WTC11 (cell line): Measurements from ENCODE around the gene QARS1. TPM values are rescaled to one million over a fixed set of nuclear protein-coding genes. Genes with fewer than 3 reads are reported as not detected.

ENCODE experiments used
- ATAC-seq: fragments of 200-7000 bp; cut with Tn5 transposase; 2 replicates; pipeline ENCODE4 v1.10.0; 2021; ENCODE audit warnings: mild to moderate bottlenecking, moderate library complexity
- CTCF ChIA-PET: fragments of 300-600 bp; sonication (Branson Sonifier 250); formaldehyde crosslinking; loops from one replicate; lab custom pipeline; 2021; ENCODE audit warnings: antibody characterized with exemption; lab: Charles Lee
- POLR2A ChIA-PET: fragments of 350-600 bp; sonication (Branson Sonifier 250); formaldehyde crosslinking; loops from one replicate; lab custom pipeline; 2021; ENCODE audit warnings: antibody characterized with exemption; lab: Charles Lee
- DNase-seq: peaks from one replicate; pipeline ENCODE4 v3.0.0; 2021; ENCODE audit warnings: low spot score
- H3K27ac Mint-ChIP-seq: 2 replicates; pipeline ENCODE4 v1.8.0; 2021; ENCODE audit warnings: mixed read lengths
- H3K27me3 Mint-ChIP-seq: 2 replicates; pipeline ENCODE4 v1.8.0; 2021; ENCODE audit warnings: low read depth, mild to moderate bottlenecking, moderate library complexity, mixed read lengths
- H3K36me3 Mint-ChIP-seq: 2 replicates; pipeline ENCODE4 v1.8.0; 2021; ENCODE audit warnings: mixed read lengths
- H3K4me1 Mint-ChIP-seq: 2 replicates; pipeline ENCODE4 v1.8.0; 2022; ENCODE audit warnings: mixed read lengths
- H3K4me3 Mint-ChIP-seq: 2 replicates; pipeline ENCODE4 v1.8.0; 2021; ENCODE audit warnings: mild to moderate bottlenecking, moderate library complexity, mixed read lengths
- H3K9me3 Mint-ChIP-seq: 2 replicates; pipeline ENCODE4 v1.8.0; 2021; ENCODE audit warnings: mixed read lengths
- CTCF ChIP-seq: fragments of 200-600 bp; IDR thresholded peaks from 2 replicates; pipeline ENCODE4 v1.8.0; 2022; ENCODE audit warnings: antibody characterized with exemption
- HMGA2 ChIP-seq: fragments of 250-450 bp; sonication (Bioruptor Pico); IDR thresholded peaks from 2 replicates; pipeline ENCODE4 v1.4.0; 2021; ENCODE audit warnings: mild to moderate bottlenecking, moderate library complexity
- MXD4 ChIP-seq: fragments of 250-450 bp; sonication (Bioruptor Pico); IDR thresholded peaks from 2 replicates; pipeline ENCODE4 v1.8.0; 2021; ENCODE audit warnings: mild to moderate bottlenecking, moderate library complexity, borderline replicate concordance
- MYBL2 ChIP-seq: sonication (generic); formaldehyde crosslinking; IDR thresholded peaks from 2 replicates; pipeline ENCODE4 v1.8.1; 2023; ENCODE audit warnings: mild to moderate bottlenecking, moderate library complexity, missing genetic modification reagents
- NFATC4 ChIP-seq: fragments of 250-450 bp; sonication (Bioruptor Pico); IDR thresholded peaks from 2 replicates; pipeline ENCODE4 v1.9.0; 2021; ENCODE audit warnings: mild to moderate bottlenecking
- NFE2L1 ChIP-seq: sonication (generic); formaldehyde crosslinking; IDR thresholded peaks from 2 replicates; pipeline ENCODE4 v1.8.1; 2023; ENCODE audit warnings: missing genetic modification reagents
- ZNF219 ChIP-seq: sonication (generic); formaldehyde crosslinking; IDR thresholded peaks from 2 replicates; pipeline ENCODE4 v1.8.0; 2023; ENCODE audit warnings: missing genetic modification reagents, mild to moderate bottlenecking, borderline replicate concordance
- ZNF396 ChIP-seq: fragments of 250-450 bp; sonication (Bioruptor Pico); IDR thresholded peaks from 2 replicates; pipeline ENCODE4 v1.8.0; 2021; ENCODE audit warnings: mild to moderate bottlenecking, moderate library complexity, borderline replicate concordance
- ZNF512 ChIP-seq: sonication (generic); formaldehyde crosslinking; IDR thresholded peaks from 2 replicates; pipeline ENCODE4 v1.8.1; 2022; ENCODE audit warnings: missing genetic modification reagents, borderline replicate concordance
- total RNA-seq: library from RNA; stranded (reverse); gene quantifications from 3 replicates; pipeline ENCODE4 v1.2.3, GENCODE V29; 2021
- TF ChIP-seq, protein P1 (sequence below): sonication (generic); formaldehyde crosslinking; IDR thresholded peaks from 2 replicates; pipeline ENCODE4 v1.8.0; 2023; ENCODE audit warnings: mild to moderate bottlenecking, missing genetic modification reagents
- TF ChIP-seq, protein P2 (sequence below): sonication (generic); formaldehyde crosslinking; IDR thresholded peaks from 2 replicates; pipeline ENCODE4 v1.8.0; 2022; ENCODE audit warnings: mild to moderate bottlenecking, missing genetic modification reagents
- TF ChIP-seq, protein P3 (sequence below): sonication (generic); formaldehyde crosslinking; IDR thresholded peaks from 2 replicates; pipeline ENCODE4 v1.8.1; 2023; ENCODE audit warnings: mild to moderate bottlenecking, missing genetic modification reagents, borderline replicate concordance
- TF ChIP-seq, protein P4 (sequence below): sonication (generic); formaldehyde crosslinking; IDR thresholded peaks from 2 replicates; pipeline ENCODE4 v1.8.1; 2022; ENCODE audit warnings: mild to moderate bottlenecking, moderate library complexity, missing genetic modification reagents
- TF ChIP-seq, protein P5 (sequence below): sonication (generic); formaldehyde crosslinking; IDR thresholded peaks from 2 replicates; pipeline ENCODE4 v1.8.1; 2023; ENCODE audit warnings: mild to moderate bottlenecking, moderate library complexity, missing genetic modification reagents
- TF ChIP-seq, protein P6 (sequence below): fragments of 250-450 bp; sonication (Bioruptor Pico); conservative IDR thresholded peaks from 2 replicates; pipeline ENCODE4 v1.9.0; 2021; ENCODE audit warnings: mild to moderate bottlenecking

The QARS1 gene
- total RNA-seq, 1 experiment from 2014 or later, result 471 TPM

GRCh38 chr3:49153349-49153912, 48.9 kb upstream of the QARS1 start:
- POLR2A ChIA-PET, result no interaction called here
- CTCF ChIA-PET, result interaction anchor here (0.5 to 0.9 kb wide), 2 partner anchors 18 to 519 kb away, joined by 3 to 5 read pairs; partner anchors contain the start of gene KLHDC8B
- Mint-ChIP-seq H3K36me3 (no peaks in the 10 kb centered on the region), H3K4me3 (no peak overlapping the region), H3K9me3 (no peaks in the 10 kb centered on the region), H3K4me1 (peaks cover 4% of the 10 kb centered on the region; the same call in 1 of the 2 replicates), H3K27me3 (peaks cover 53% of the 10 kb centered on the region), H3K27ac (no peak overlapping the region)
- DNase-seq (no peak), ATAC-seq (no peak)
- no peak for TF ChIP-seq ZNF219 (CRISPR knock-in tag)
- TF ChIP-seq, protein P1, sequence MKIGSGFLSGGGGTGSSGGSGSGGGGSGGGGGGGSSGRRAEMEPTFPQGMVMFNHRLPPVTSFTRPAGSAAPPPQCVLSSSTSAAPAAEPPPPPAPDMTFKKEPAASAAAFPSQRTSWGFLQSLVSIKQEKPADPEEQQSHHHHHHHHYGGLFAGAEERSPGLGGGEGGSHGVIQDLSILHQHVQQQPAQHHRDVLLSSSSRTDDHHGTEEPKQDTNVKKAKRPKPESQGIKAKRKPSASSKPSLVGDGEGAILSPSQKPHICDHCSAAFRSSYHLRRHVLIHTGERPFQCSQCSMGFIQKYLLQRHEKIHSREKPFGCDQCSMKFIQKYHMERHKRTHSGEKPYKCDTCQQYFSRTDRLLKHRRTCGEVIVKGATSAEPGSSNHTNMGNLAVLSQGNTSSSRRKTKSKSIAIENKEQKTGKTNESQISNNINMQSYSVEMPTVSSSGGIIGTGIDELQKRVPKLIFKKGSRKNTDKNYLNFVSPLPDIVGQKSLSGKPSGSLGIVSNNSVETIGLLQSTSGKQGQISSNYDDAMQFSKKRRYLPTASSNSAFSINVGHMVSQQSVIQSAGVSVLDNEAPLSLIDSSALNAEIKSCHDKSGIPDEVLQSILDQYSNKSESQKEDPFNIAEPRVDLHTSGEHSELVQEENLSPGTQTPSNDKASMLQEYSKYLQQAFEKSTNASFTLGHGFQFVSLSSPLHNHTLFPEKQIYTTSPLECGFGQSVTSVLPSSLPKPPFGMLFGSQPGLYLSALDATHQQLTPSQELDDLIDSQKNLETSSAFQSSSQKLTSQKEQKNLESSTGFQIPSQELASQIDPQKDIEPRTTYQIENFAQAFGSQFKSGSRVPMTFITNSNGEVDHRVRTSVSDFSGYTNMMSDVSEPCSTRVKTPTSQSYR, result no peak

DNA sequence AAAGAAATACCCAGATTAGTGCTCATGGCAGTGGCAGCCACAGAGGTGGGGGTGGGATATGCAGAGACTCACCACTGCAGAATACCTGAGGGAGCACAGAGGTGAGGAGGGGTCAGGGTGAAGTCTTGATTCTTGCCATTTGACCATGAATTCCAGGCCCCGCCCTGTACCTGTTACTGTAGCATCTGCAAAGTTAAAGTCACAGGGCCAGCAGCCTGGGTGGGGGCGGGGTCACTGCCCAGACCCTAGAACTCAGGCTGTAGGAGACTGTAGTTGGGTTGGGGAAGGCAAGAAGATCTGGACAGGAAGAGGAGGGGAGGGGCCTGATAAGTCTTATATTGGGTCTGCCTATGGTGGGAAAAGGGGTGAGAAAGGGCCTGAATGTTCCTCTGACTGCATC, 47.1 kb upstream of the QARS1 start:
- ChIA-PET POLR2A (no interaction called here), CTCF (no interaction called here)
- H3K4me3 Mint-ChIP-seq, result no peak overlapping the region
- H3K4me1 Mint-ChIP-seq, result peaks cover 4% of the 10 kb centered on the region; the same call in 1 of the 2 replicates
- H3K27me3 Mint-ChIP-seq, result peaks cover 57% of the 10 kb centered on the region
- no peaks in the 10 kb centered on the region for H3K9me3 Mint-ChIP-seq
- H3K36me3 Mint-ChIP-seq, result no peaks in the 10 kb centered on the region
- H3K27ac Mint-ChIP-seq, result peak overlapping the region; percentile 37; the same call in 1 of the 2 replicates
- peak; percentile 63 for ATAC-seq
- DNase-seq, result no peak
- TF ChIP-seq ZNF219 (CRISPR knock-in tag) (no peak), ZNF512 (CRISPR knock-in tag) (no peak), MXD4 (CRISPR knock-in tag) (no peak), NFATC4 (no peak), CTCF (no peak), MYBL2 (CRISPR knock-in tag) (no peak), HMGA2 (CRISPR knock-in tag) (no peak), ZNF396 (CRISPR knock-in tag) (no peak), NFE2L1 (CRISPR knock-in tag) (no peak)
- TF ChIP-seq, protein P2, sequence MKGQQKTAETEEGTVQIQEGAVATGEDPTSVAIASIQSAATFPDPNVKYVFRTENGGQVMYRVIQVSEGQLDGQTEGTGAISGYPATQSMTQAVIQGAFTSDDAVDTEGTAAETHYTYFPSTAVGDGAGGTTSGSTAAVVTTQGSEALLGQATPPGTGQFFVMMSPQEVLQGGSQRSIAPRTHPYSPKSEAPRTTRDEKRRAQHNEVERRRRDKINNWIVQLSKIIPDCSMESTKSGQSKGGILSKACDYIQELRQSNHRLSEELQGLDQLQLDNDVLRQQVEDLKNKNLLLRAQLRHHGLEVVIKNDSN (CRISPR knock-in tag), result no peak
- TF ChIP-seq, protein P3, sequence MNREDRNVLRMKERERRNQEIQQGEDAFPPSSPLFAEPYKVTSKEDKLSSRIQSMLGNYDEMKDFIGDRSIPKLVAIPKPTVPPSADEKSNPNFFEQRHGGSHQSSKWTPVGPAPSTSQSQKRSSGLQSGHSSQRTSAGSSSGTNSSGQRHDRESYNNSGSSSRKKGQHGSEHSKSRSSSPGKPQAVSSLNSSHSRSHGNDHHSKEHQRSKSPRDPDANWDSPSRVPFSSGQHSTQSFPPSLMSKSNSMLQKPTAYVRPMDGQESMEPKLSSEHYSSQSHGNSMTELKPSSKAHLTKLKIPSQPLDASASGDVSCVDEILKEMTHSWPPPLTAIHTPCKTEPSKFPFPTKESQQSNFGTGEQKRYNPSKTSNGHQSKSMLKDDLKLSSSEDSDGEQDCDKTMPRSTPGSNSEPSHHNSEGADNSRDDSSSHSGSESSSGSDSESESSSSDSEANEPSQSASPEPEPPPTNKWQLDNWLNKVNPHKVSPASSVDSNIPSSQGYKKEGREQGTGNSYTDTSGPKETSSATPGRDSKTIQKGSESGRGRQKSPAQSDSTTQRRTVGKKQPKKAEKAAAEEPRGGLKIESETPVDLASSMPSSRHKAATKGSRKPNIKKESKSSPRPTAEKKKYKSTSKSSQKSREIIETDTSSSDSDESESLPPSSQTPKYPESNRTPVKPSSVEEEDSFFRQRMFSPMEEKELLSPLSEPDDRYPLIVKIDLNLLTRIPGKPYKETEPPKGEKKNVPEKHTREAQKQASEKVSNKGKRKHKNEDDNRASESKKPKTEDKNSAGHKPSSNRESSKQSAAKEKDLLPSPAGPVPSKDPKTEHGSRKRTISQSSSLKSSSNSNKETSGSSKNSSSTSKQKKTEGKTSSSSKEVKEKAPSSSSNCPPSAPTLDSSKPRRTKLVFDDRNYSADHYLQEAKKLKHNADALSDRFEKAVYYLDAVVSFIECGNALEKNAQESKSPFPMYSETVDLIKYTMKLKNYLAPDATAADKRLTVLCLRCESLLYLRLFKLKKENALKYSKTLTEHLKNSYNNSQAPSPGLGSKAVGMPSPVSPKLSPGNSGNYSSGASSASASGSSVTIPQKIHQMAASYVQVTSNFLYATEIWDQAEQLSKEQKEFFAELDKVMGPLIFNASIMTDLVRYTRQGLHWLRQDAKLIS (CRISPR knock-in tag), result no peak
- TF ChIP-seq, protein P4, sequence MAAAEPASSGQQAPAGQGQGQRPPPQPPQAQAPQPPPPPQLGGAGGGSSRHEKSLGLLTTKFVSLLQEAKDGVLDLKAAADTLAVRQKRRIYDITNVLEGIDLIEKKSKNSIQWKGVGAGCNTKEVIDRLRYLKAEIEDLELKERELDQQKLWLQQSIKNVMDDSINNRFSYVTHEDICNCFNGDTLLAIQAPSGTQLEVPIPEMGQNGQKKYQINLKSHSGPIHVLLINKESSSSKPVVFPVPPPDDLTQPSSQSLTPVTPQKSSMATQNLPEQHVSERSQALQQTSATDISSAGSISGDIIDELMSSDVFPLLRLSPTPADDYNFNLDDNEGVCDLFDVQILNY (CRISPR knock-in tag), result no peak
- TF ChIP-seq, protein P5, sequence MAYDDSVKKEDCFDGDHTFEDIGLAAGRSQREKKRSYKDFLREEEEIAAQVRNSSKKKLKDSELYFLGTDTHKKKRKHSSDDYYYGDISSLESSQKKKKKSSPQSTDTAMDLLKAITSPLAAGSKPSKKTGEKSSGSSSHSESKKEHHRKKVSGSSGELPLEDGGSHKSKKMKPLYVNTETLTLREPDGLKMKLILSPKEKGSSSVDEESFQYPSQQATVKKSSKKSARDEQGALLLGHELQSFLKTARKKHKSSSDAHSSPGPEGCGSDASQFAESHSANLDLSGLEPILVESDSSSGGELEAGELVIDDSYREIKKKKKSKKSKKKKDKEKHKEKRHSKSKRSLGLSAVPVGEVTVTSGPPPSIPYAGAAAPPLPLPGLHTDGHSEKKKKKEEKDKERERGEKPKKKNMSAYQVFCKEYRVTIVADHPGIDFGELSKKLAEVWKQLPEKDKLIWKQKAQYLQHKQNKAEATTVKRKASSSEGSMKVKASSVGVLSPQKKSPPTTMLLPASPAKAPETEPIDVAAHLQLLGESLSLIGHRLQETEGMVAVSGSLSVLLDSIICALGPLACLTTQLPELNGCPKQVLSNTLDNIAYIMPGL (CRISPR knock-in tag), result no peak
- TF ChIP-seq, protein P6, sequence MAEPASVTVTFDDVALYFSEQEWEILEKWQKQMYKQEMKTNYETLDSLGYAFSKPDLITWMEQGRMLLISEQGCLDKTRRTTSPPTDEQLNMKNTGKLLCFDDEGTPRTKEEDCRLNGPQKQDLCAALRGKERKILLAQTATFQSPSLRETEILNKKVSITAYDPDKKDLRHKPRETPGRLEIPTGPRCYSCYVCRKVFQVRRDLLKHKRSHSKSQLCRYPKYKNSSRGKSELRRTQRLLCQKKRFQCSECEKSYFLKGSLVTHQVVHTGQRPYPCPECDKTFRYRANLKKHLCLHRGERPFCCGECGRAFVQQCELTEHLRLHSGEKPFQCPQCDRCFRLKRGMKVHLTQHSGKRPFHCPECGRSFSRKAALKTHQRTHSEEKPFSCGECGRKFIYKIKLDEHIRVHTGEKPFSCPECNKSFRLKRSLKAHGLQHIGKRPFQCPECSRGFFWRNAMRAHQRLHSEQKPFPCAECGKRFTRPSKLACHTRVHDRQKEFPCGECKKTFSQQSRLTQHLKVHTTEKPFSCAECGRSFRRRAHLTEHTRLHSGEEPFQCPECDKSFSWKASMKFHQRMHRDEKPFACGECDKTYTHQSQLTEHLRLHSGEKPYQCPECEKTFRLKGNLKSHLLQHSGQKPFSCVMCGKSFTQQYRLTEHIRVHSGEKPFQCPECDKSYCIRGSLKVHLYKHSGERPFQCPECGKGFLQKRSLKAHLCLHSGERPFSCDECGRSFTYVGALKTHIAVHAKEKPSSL (CRISPR knock-in tag), result no peak
